ENCODE measurements around the gene GPC1.

GPC1 gene

DNA sequence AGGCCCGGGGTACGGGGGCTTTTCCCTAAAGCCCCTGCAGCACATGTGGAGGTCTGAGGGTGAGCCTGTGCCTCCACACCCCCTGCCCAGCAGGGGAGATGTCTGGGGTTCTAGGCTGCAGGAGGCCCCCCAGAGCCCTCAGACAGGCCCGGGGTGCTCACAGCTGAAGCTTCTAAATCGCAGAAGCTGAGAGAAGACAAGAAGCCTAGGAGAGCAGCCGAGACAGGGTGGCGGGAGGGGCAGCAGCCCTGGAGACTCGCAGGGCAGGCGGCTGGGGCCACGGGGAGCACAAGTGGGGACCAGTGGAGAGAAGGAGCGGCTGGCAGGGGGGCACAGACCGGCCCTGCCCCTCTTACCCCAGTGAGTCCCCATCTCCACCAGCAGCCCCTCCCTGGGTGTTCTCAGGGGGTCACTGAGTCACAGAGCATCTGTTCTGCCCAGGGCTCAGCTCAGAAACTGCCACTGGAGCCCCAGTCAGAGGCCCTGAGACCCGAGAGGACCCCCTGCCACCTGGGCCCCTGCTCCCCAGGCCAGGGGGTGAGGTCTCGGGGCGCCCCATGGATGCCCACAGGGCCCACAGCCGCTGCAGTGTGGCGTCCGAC is 26.1 kb downstream of the GPC1 start:
- H3K27ac ChIP-seq (ENCODE audit: low read length): no peak overlapping the region
- no peak overlapping the region for H3K4me2 ChIP-seq (ENCODE audit: low read length)
- H3K4me1 ChIP-seq (ENCODE audit: low read length): no peaks in the 10 kb centered on the region
- H2AFZ ChIP-seq (ENCODE audit: low read depth, low read length): no peak overlapping the region
- no peak overlapping the region for H3K9ac ChIP-seq (ENCODE audit: low read length)
- H4K20me1 ChIP-seq (ENCODE audit: insufficient read depth, low read length): no peaks in the 10 kb centered on the region
- no peaks in the 10 kb centered on the region for H3K36me3 ChIP-seq (replicated peaks; ENCODE audit: low read depth, low read length)
- no peak overlapping the region for H3K4me3 ChIP-seq (ENCODE audit: low read length)
- no peaks in the 10 kb centered on the region for H3K79me2 ChIP-seq (ENCODE audit: low read length)
- no peak for TF ChIP-seq EZH2phosphoT487 (IDR thresholded peaks at IDR 0.05; ENCODE audit: low read depth)
- TF ChIP-seq, protein P1, sequence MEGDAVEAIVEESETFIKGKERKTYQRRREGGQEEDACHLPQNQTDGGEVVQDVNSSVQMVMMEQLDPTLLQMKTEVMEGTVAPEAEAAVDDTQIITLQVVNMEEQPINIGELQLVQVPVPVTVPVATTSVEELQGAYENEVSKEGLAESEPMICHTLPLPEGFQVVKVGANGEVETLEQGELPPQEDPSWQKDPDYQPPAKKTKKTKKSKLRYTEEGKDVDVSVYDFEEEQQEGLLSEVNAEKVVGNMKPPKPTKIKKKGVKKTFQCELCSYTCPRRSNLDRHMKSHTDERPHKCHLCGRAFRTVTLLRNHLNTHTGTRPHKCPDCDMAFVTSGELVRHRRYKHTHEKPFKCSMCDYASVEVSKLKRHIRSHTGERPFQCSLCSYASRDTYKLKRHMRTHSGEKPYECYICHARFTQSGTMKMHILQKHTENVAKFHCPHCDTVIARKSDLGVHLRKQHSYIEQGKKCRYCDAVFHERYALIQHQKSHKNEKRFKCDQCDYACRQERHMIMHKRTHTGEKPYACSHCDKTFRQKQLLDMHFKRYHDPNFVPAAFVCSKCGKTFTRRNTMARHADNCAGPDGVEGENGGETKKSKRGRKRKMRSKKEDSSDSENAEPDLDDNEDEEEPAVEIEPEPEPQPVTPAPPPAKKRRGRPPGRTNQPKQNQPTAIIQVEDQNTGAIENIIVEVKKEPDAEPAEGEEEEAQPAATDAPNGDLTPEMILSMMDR (IDR thresholded peaks at IDR 0.05; ENCODE audit: low read depth, low read length): no peak
- H3K9me3 ChIP-seq (ENCODE audit: insufficient read depth, low read length): no peaks in the 10 kb centered on the region
- no peaks in the 10 kb centered on the region for H3K27me3 ChIP-seq (ENCODE audit: low read depth, low read length)

DNA sequence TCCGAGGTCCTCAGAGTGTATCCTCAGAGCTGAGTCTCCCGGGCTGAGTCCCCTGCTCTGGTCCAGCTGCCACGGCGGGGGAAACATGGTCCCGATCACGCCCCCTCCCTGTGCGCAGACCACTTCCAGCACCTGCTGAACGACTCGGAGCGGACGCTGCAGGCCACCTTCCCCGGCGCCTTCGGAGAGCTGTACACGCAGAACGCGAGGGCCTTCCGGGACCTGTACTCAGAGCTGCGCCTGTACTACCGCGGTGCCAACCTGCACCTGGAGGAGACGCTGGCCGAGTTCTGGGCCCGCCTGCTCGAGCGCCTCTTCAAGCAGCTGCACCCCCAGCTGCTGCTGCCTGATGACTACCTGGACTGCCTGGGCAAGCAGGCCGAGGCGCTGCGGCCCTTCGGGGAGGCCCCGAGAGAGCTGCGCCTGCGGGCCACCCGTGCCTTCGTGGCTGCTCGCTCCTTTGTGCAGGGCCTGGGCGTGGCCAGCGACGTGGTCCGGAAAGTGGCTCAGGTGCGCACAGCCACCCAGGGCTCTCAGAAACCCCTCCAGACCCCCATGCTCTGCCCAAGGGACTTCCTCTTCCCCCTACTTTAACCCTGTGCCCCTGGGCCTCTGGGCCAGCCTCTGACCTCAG is 26.7 kb downstream of the GPC1 start:
- H3K9ac ChIP-seq (ENCODE audit: low read length): no peak overlapping the region
- no peaks in the 10 kb centered on the region for H3K79me2 ChIP-seq (ENCODE audit: low read length)
- H2AFZ ChIP-seq (ENCODE audit: low read depth, low read length): no peak overlapping the region
- H3K36me3 ChIP-seq (replicated peaks; ENCODE audit: low read depth, low read length): no peaks in the 10 kb centered on the region
- no peaks in the 10 kb centered on the region for H3K27me3 ChIP-seq (ENCODE audit: low read depth, low read length)
- TF ChIP-seq EZH2phosphoT487 (IDR thresholded peaks at IDR 0.05; ENCODE audit: low read depth): no peak
- TF ChIP-seq, protein P1 (IDR thresholded peaks at IDR 0.05; ENCODE audit: low read depth, low read length): no peak
- H3K4me2 ChIP-seq (ENCODE audit: low read length): no peak overlapping the region
- H3K27ac ChIP-seq (ENCODE audit: low read length): no peak overlapping the region
- H3K4me3 ChIP-seq (ENCODE audit: low read length): no peak overlapping the region
- no peaks in the 10 kb centered on the region for H3K9me3 ChIP-seq (ENCODE audit: insufficient read depth, low read length)
- no peaks in the 10 kb centered on the region for H4K20me1 ChIP-seq (ENCODE audit: insufficient read depth, low read length)
- no peaks in the 10 kb centered on the region for H3K4me1 ChIP-seq (ENCODE audit: low read length)

DNA sequence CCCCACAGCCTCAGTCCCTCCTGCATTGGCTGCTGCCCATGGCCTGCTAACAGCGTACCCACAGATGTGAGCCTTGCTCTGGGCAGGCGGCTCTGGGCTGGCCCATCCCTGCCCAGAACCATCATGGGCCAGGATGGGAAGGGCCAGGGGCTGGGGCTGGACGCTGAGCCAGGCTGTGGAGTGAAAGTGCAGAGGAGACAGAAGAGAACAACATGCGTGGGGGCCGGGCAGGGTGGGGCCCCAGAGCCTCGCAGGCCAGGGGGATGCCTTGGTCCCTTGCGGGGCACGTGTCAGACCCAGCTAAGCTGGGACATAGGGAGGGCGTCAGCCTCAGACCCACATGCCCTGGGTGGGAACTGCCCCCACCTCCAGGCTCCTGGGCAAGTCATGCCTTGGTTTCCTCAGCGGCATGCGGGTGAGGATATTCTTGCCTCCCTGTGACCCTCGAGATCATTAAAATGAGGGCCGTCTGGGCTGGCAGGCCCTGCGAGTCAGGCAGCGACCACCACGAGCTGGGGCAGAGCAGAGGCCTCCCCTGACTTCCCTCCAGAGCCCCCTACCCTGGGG is 27.3 kb downstream of the GPC1 start:
- no peaks in the 10 kb centered on the region for H3K9me3 ChIP-seq (ENCODE audit: insufficient read depth, low read length)
- H3K79me2 ChIP-seq (ENCODE audit: low read length): no peaks in the 10 kb centered on the region
- H3K4me2 ChIP-seq (ENCODE audit: low read length): no peak overlapping the region
- no peak for TF ChIP-seq EZH2phosphoT487 (IDR thresholded peaks at IDR 0.05; ENCODE audit: low read depth)
- TF ChIP-seq, protein P1 (IDR thresholded peaks at IDR 0.05; ENCODE audit: low read depth, low read length): no peak
- H3K27me3 ChIP-seq (ENCODE audit: low read depth, low read length): no peaks in the 10 kb centered on the region
- no peak overlapping the region for H3K9ac ChIP-seq (ENCODE audit: low read length)
- no peaks in the 10 kb centered on the region for H3K4me1 ChIP-seq (ENCODE audit: low read length)
- H3K36me3 ChIP-seq (replicated peaks; ENCODE audit: low read depth, low read length): no peaks in the 10 kb centered on the region
- no peak overlapping the region for H3K4me3 ChIP-seq (ENCODE audit: low read length)
- H4K20me1 ChIP-seq (ENCODE audit: insufficient read depth, low read length): no peaks in the 10 kb centered on the region
- H3K27ac ChIP-seq (ENCODE audit: low read length): no peak overlapping the region
- H2AFZ ChIP-seq (ENCODE audit: low read depth, low read length): no peak overlapping the region

DNA sequence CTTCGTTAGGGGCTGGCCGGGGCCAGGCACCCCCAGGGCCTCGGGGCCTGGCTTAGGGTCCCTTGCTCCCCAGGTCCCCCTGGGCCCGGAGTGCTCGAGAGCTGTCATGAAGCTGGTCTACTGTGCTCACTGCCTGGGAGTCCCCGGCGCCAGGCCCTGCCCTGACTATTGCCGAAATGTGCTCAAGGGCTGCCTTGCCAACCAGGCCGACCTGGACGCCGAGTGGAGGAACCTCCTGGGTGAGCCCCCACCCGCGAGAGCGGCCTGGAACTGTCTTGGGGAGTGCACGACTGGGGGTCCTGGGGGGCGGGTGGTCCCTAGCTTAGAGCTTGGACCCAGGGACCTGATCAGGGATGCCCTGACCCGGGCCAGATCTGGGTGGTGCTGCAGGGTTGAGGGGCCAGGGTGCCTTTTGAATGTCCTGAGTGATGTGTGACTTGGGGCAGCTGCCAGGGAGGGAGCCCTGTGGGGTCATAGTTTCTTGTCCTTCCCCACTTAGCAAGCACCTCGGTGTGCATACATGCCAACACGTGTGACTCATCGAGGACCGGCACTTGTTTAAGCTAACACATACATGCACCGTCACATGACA is 27.9 kb downstream of the GPC1 start:
- no peaks in the 10 kb centered on the region for H3K27me3 ChIP-seq (ENCODE audit: low read depth, low read length)
- no peak overlapping the region for H3K4me2 ChIP-seq (ENCODE audit: low read length)

More for the DNA sequence above, 27.9 kb downstream of the GPC1 start:
- Histone ChIP-seq H3K4me3 (ENCODE audit: low read length) (no peak overlapping the region), H3K27ac (ENCODE audit: low read length) (no peak overlapping the region), H3K9me3 (ENCODE audit: insufficient read depth, low read length) (no peaks in the 10 kb centered on the region), H3K79me2 (ENCODE audit: low read length) (no peaks in the 10 kb centered on the region), H2AFZ (ENCODE audit: low read depth, low read length) (no peak overlapping the region), H4K20me1 (ENCODE audit: insufficient read depth, low read length) (no peaks in the 10 kb centered on the region), H3K9ac (ENCODE audit: low read length) (no peak overlapping the region), H3K36me3 (replicated peaks; ENCODE audit: low read depth, low read length) (no peaks in the 10 kb centered on the region), H3K4me1 (ENCODE audit: low read length) (no peaks in the 10 kb centered on the region)
- TF ChIP-seq, protein P1 (IDR thresholded peaks at IDR 0.05; ENCODE audit: low read depth, low read length): no peak
- TF ChIP-seq EZH2phosphoT487 (IDR thresholded peaks at IDR 0.05; ENCODE audit: low read depth): no peak

All from OCI-LY3 (cell line).